AG04450 (cell line): ENCODE data around the gene SLC1A7. TPM values are rescaled to one million over a fixed set of nuclear protein-coding genes. Genes with fewer than 3 reads are reported as not detected.

Experiments used
- CTCF ChIA-PET: fragments of 300-600, 350-600 bp; formaldehyde crosslinking; extraction: SDS; loops from one replicate; lab custom pipeline; 2022; ENCODE audit warnings: antibody characterized with exemption, inconsistent platforms; lab: Charles Lee
- POLR2A ChIA-PET: fragments of 350-600 bp; formaldehyde crosslinking; extraction: SDS; loops from one replicate; lab custom pipeline; 2021; ENCODE audit warnings: antibody characterized with exemption, inconsistent platforms; lab: Yijun Ruan, JAX
- DNase-seq: peaks from one replicate; pipeline ENCODE4 v3.0.0-alpha.2; 2011; ENCODE audit warnings: low read depth, low spot score
- H3K27ac ChIP-seq: one replicate; pipeline ENCODE4 v1.5.1; 2012; ENCODE audit warnings: low read depth, low read length, control low read depth
- H3K27me3 ChIP-seq: one replicate; pipeline ENCODE4 v1.6.0; 2012; ENCODE audit warnings: low read length; ENCODE audit not compliant: control insufficient read depth, insufficient read depth
- H3K4me3 ChIP-seq: 2 replicates; pipeline ENCODE4 v1.5.1; 2011; ENCODE audit warnings: mild to moderate bottlenecking, low read depth, low read length, control low read depth
- H3K9me3 ChIP-seq: 2 replicates; pipeline ENCODE4 v1.5.1; 2012; ENCODE audit warnings: low read length; ENCODE audit not compliant: control insufficient read depth, insufficient read depth
- polyA plus RNA-seq: library from polyadenylated mRNA; depleted of rRNA; stranded (reverse); fragments of >200 nt; gene quantifications from 2 replicates; pipeline ENCODE4 v1.2.3, GENCODE V29; 2011
- TF ChIP-seq, protein P1 (sequence below): IDR thresholded peaks from 2 replicates; pipeline ENCODE4 v1.5.1; 2011; ENCODE audit warnings: low read depth, low read length, control low read depth, inconsistent platforms

The SLC1A7 gene
- polyA plus RNA-seq, 1 experiment, result 0.11 TPM

GRCh38 chr1:53180951-53181350, 38.5 kb upstream of the SLC1A7 start:
- H3K27ac ChIP-seq, result peak overlapping the region; percentile 92

DNA sequence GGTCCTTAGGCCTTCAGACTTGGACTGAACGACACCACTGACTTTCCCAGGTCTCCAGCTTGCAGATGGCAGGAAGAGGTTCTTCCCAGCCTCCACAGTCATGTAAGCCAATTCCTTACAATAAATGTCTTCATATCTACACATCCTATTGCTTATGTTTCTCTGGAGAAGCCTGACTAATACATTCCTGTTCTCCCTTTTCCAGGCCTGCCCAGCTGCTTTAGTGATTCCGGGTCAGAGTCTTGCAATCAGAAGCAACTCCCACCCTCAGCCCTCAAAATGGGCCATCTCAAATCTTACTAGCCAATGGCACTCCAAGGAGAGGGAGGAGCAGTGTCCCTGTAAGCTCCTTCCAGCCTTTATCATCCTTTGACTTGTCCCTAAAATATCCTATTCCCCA, 37.8 kb upstream of the SLC1A7 start:
- H3K4me3 ChIP-seq, result no peak overlapping the region
- peak overlapping the region; percentile 92 for H3K27ac ChIP-seq
- DNase-seq, result peak; percentile 76
- H3K27me3 ChIP-seq, result no peaks in the 10 kb centered on the region
- TF ChIP-seq, protein P1, sequence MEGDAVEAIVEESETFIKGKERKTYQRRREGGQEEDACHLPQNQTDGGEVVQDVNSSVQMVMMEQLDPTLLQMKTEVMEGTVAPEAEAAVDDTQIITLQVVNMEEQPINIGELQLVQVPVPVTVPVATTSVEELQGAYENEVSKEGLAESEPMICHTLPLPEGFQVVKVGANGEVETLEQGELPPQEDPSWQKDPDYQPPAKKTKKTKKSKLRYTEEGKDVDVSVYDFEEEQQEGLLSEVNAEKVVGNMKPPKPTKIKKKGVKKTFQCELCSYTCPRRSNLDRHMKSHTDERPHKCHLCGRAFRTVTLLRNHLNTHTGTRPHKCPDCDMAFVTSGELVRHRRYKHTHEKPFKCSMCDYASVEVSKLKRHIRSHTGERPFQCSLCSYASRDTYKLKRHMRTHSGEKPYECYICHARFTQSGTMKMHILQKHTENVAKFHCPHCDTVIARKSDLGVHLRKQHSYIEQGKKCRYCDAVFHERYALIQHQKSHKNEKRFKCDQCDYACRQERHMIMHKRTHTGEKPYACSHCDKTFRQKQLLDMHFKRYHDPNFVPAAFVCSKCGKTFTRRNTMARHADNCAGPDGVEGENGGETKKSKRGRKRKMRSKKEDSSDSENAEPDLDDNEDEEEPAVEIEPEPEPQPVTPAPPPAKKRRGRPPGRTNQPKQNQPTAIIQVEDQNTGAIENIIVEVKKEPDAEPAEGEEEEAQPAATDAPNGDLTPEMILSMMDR, result no peak
- POLR2A ChIA-PET, result interaction anchor here (1.3 to 1.6 kb wide), 2 partner anchors 34 to 73 kb away, joined by 5 to 6 read pairs; no protein-coding TSS in a partner anchor
- H3K9me3 ChIP-seq, result no peaks in the 10 kb centered on the region
- CTCF ChIA-PET, result interaction anchor here (1.0 to 1.7 kb wide), 2 partner anchors 95 to 354 kb away, joined by 3 to 4 read pairs; no protein-coding TSS in a partner anchor

More at GRCh38 chr1:53180951-53181350, 38.5 kb upstream of the SLC1A7 start:
- CTCF ChIA-PET, result interaction anchor here (0.6 to 1.7 kb wide), 3 partner anchors 95 to 393 kb away, joined by 3 to 4 read pairs (median 3); no protein-coding TSS in a partner anchor
- H3K27me3 ChIP-seq, result no peaks in the 10 kb centered on the region
- TF ChIP-seq, protein P1, result no peak
- no peak overlapping the region for H3K4me3 ChIP-seq
- POLR2A ChIA-PET, result interaction anchor here (1.3 kb wide), 1 partner anchor 73 kb away, joined by 6 read pairs; no protein-coding TSS in a partner anchor
- no peaks in the 10 kb centered on the region for H3K9me3 ChIP-seq
- no peak for DNase-seq

- CTCF ChIA-PET, result interaction anchor here (0.9 to 1.6 kb wide), 2 partner anchors 9 to 135 kb away, joined by 3 to 4 read pairs; no protein-coding TSS in a partner anchor
- POLR2A ChIA-PET, result interaction anchor here (0.6 to 1.2 kb wide), 2 partner anchors 31 to 69 kb away, joined by 6 to 8 read pairs; no protein-coding TSS in a partner anchor
- H3K27me3 ChIP-seq, result no peaks in the 10 kb centered on the region
- no peaks in the 10 kb centered on the region for H3K9me3 ChIP-seq
- H3K27ac ChIP-seq, result peak overlapping the region; percentile 68
- DNase-seq, result no peak
- no peak overlapping the region for H3K4me3 ChIP-seq
- TF ChIP-seq, protein P1, result peak; percentile 29
Measured at GRCh38 chr1:53176452-53177208, 34.2 kb upstream of the SLC1A7 start.

DNA sequence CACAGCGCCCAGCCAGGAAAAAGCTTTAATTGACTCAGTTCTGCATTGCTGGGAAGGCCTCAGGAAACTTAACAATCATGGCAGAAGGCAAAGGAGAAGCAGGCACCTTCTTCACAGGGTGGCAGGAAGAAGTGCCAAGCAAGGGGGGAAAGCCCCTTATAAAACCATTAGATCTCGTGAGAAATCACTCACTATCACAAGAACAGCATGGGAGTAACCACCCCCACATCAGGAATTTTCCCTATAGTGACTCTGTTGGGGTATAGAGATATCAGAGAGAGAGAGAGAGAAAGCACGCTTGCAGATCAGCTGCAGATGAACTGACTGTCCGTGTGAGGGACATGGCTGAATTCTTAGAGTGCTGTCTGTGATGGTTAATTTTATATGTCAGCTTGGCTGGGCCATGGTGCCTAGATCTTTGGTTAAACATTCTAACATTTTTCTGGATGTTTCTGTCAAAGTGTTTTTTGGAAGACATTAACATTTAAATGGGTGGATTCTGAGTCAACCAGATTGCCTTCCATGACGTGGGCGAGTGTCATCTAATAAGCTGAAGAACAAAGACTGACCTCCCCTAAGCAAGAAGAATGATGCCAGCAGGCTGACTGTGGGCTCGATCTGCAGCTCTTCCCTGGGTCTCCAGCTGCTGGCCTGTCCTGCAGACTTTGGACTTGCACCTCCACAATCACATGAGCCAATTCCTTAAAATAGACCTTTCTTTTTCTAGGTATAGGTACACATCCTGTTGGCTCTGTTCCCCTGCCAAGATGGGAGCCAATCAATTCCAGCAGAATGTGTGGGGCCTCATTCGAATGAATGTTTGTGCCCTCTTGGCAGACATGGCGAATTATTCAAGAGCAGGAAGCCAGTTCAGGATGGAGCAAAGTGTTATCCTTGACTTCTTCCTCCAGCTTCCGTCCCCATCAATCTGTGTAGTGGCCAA, 32.8 kb upstream of the SLC1A7 start:
- H3K27ac ChIP-seq, result no peak overlapping the region
- CTCF ChIA-PET, result interaction anchor here (0.5 to 1.6 kb wide), 3 partner anchors 11 to 330 kb away, joined by 3 to 4 read pairs (median 3); no protein-coding TSS in a partner anchor
- DNase-seq, result no peak

More for the DNA sequence above, 32.8 kb upstream of the SLC1A7 start:
- Histone ChIP-seq H3K27me3 (no peaks in the 10 kb centered on the region), H3K9me3 (no peaks in the 10 kb centered on the region), H3K4me3 (no peak overlapping the region)
- POLR2A ChIA-PET, result interaction anchor here (0.6 to 1.0 kb wide), 2 partner anchors 29 to 558 kb away, joined by 3 read pairs; no protein-coding TSS in a partner anchor
- TF ChIP-seq, protein P1, result no peak
